ENCODE results near the gene TEX54. TPM values are rescaled to one million over a fixed set of nuclear protein-coding genes. Genes with fewer than 3 reads are reported as not detected.

The TEX54 gene
- total and polyA plus RNA-seq, 2 of the 13 experiments (the other 11 are each of a cell fraction or from before 2014, with no cell fraction given) = not detected

DNA sequence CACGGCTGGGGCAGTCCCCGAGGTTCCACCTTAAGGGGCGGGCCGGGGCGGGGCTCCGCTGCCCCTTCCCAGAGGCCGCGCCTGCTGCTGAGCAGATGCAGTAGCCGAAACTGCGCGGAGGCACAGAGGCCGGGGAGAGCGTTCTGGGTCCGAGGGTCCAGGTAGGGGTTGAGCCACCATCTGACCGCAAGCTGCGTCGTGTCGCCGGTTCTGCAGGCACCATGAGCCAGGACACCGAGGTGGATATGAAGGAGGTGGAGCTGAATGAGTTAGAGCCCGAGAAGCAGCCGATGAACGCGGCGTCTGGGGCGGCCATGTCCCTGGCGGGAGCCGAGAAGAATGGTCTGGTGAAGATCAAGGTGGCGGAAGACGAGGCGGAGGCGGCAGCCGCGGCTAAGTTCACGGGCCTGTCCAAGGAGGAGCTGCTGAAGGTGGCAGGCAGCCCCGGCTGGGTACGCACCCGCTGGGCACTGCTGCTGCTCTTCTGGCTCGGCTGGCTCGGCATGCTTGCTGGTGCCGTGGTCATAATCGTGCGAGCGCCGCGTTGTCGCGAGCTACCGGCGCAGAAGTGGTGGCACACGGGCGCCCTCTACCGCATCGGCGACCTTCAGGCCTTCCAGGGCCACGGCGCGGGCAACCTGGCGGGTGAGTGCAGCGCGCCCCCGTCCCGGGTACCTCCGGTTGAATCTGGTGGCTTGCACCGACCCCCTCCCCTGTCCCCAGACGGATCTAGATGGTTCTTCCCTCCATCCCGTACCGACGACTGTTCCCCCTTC is 48.4 kb upstream of the TEX54 start, which contains the start of gene SLC3A2 (continued):
- TF ChIP-seq, protein P1, sequence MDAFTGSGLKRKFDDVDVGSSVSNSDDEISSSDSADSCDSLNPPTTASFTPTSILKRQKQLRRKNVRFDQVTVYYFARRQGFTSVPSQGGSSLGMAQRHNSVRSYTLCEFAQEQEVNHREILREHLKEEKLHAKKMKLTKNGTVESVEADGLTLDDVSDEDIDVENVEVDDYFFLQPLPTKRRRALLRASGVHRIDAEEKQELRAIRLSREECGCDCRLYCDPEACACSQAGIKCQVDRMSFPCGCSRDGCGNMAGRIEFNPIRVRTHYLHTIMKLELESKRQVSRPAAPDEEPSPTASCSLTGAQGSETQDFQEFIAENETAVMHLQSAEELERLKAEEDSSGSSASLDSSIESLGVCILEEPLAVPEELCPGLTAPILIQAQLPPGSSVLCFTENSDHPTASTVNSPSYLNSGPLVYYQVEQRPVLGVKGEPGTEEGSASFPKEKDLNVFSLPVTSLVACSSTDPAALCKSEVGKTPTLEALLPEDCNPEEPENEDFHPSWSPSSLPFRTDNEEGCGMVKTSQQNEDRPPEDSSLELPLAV (CRISPR knock-in tag; conservative IDR thresholded peaks at IDR 0.05; ENCODE audit: low read depth) = no peak
- peak; percentile 73; the same call in 1 of the 2 replicates for TF ChIP-seq ZMAT3 (CRISPR knock-in tag; conservative IDR thresholded peaks at IDR 0.05)
- TF ChIP-seq, protein P2, sequence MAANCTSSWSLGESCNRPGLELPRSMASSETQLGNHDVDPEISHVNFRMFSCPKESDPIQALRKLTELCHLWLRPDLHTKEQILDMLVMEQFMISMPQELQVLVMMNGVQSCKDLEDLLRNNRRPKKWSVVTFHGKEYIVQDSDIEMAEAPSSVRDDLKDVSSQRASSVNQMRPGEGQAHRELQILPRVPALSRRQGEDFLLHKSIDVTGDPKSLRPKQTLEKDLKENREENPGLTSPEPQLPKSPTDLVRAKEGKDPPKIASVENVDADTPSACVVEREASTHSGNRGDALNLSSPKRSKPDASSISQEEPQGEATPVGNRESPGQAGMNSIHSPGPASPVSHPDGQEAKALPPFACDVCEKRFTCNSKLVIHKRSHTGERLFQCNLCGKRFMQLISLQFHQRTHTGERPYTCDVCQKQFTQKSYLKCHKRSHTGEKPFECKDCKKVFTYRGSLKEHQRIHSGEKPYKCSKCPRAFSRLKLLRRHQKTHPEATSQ (CRISPR knock-in tag; IDR thresholded peaks at IDR 0.05; ENCODE audit: borderline replicate concordance) = no peak; the same call in none of the 2 replicates
- peak; percentile 86; the same call in 1 of the 2 replicates for TF ChIP-seq ZNF577 (CRISPR knock-in tag; IDR thresholded peaks at IDR 0.05; ENCODE audit: borderline replicate concordance, low read depth)
- peak; percentile 78 for TF ChIP-seq SATB2 (CRISPR knock-in tag; IDR thresholded peaks at IDR 0.05)
- no peak for TF ChIP-seq FOSL2 (CRISPR knock-in tag; IDR thresholded peaks at IDR 0.05)
- TF ChIP-seq, protein P3, sequence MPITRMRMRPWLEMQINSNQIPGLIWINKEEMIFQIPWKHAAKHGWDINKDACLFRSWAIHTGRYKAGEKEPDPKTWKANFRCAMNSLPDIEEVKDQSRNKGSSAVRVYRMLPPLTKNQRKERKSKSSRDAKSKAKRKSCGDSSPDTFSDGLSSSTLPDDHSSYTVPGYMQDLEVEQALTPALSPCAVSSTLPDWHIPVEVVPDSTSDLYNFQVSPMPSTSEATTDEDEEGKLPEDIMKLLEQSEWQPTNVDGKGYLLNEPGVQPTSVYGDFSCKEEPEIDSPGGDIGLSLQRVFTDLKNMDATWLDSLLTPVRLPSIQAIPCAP (CRISPR knock-in tag; IDR thresholded peaks at IDR 0.05; ENCODE audit: low read depth) = no peak
- TF ChIP-seq, protein P4, sequence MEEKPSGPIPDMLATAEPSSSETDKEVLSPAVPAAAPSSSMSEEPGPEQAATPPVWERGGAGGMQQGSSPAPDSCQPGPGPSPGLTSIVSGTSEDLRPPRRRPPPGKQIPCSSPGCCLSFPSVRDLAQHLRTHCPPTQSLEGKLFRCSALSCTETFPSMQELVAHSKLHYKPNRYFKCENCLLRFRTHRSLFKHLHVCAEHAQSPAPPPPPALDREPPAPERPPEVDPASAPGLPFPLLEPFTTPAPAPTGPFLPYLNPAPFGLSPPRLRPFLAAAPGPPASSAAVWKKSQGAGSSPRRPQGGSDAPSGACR (CRISPR knock-in tag; IDR thresholded peaks at IDR 0.05) = peak; percentile 91
- TF ChIP-seq ZBTB7B (CRISPR knock-in tag; IDR thresholded peaks at IDR 0.05) = peak; percentile 43
- peak; percentile 72; the same call in 1 of the 2 replicates for TF ChIP-seq ZNF136 (CRISPR knock-in tag; IDR thresholded peaks at IDR 0.05; ENCODE audit: low read depth)
- peak; percentile 76 for TF ChIP-seq TBX2 (CRISPR knock-in tag; IDR thresholded peaks at IDR 0.05; ENCODE audit: borderline replicate concordance)
- peak; percentile 74; the same call in 1 of the 2 replicates for TF ChIP-seq ZNF780A (CRISPR knock-in tag; IDR thresholded peaks at IDR 0.05)
- TF ChIP-seq NKX3-1 (CRISPR knock-in tag; IDR thresholded peaks at IDR 0.05) = peak; percentile 79; the same call in 1 of the 2 replicates
- peak; percentile 84 for TF ChIP-seq ZNF350 (CRISPR knock-in tag; IDR thresholded peaks at IDR 0.05; ENCODE audit: borderline replicate concordance, low read depth)
- no peak for TF ChIP-seq ZNF17 (CRISPR knock-in tag; IDR thresholded peaks at IDR 0.05)
- TF ChIP-seq SMARCE1 (IDR thresholded peaks at IDR 0.05; ENCODE audit: borderline replicate concordance) = no peak
- peak; percentile 28; the same call in 1 of the 2 replicates for TF ChIP-seq ZNF121 (CRISPR knock-in tag; IDR thresholded peaks at IDR 0.05)
- TF ChIP-seq PHF20 (CRISPR knock-in tag; IDR thresholded peaks at IDR 0.05) = peak; percentile 51
- TF ChIP-seq ZNF232 (CRISPR knock-in tag; IDR thresholded peaks at IDR 0.05; ENCODE audit: borderline replicate concordance) = peak; percentile 57
- peak; percentile 78; the same call in 1 of the 2 replicates for TF ChIP-seq ZNF83 (CRISPR knock-in tag; IDR thresholded peaks at IDR 0.05; ENCODE audit: borderline replicate concordance)
- TF ChIP-seq, protein P5, sequence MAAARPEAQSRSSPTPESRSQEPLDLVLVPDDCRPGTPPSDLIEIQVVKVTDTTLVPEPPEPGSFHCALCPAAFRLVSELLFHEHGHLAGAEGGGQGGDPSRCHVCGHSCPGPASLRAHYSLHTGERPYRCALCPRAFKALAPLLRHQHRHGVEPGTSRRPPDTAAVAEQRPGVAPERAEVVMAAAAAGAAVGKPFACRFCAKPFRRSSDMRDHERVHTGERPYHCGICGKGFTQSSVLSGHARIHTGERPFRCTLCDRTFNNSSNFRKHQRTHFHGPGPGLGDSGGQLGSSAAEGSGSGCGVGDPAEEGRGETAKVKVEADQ (CRISPR knock-in tag; IDR thresholded peaks at IDR 0.05; ENCODE audit: borderline replicate concordance) = peak; percentile 85
- TF ChIP-seq ZNF788 (CRISPR knock-in tag; IDR thresholded peaks at IDR 0.05; ENCODE audit: borderline replicate concordance) = peak; percentile 82; the same call in 1 of the 2 replicates
- TF ChIP-seq ISL2 (CRISPR knock-in tag; IDR thresholded peaks at IDR 0.05) = peak; percentile 48
- TF ChIP-seq CHD2 (IDR thresholded peaks at IDR 0.05; ENCODE audit: low read depth, low read length) = peak; percentile 79
